ENCODE results near the gene CAV2.
A peak's percentile ranks its signal among the peaks of the same experiment; 100 is the strongest.

CAV2 gene, protein sequence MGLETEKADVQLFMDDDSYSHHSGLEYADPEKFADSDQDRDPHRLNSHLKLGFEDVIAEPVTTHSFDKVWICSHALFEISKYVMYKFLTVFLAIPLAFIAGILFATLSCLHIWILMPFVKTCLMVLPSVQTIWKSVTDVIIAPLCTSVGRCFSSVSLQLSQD

DNA sequence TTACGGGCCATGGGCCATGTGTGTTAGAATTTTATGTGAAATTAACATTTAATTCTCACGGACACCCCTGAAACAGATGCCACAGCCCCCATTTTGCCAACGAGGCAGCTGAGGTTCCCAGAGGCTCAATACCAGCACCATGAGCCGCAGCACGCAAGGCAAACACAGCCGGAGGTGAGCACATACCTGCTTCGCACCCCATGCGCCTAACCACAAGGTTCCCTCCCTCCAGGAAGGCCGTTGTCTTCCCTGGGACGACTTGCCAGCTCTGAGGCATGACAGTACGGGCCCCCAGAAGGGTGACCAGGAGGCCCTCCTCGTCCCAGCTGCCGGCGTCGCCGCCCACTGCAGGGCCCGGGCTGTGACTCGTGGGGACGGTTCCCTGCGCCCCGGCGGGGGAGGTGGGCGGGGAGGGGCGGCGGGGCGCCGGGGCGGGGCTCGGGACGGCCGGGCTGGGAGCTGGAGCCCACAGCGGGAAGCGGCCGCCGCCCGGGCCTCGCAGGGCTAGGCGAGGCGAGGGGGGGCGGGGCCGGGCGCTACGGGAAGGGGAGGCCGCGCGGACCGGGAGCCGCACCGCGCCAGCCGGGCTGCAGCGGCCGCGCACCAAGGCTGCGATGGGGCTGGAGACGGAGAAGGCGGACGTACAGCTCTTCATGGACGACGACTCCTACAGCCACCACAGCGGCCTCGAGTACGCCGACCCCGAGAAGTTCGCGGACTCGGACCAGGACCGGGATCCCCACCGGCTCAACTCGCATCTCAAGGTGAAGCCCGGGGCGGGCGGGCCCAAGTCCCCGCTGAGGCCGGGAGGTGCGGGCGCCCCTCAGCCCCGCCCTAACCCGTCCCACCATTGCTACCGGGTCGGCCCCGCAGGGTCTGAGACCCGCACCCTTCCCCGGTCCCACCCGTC is at the start of gene CAV2:
Gene CAV2, plus strand, starts transcription at position 571 of the 910 bp plus-strand sequence. Its CDS starts 44 bp downstream, at position 615.
- H3K4me3 ChIP-seq (replicated peaks; ENCODE audit: low read depth, low read length): peak within 1 kb of the TSS; percentile 67
- TF ChIP-seq, protein P1, sequence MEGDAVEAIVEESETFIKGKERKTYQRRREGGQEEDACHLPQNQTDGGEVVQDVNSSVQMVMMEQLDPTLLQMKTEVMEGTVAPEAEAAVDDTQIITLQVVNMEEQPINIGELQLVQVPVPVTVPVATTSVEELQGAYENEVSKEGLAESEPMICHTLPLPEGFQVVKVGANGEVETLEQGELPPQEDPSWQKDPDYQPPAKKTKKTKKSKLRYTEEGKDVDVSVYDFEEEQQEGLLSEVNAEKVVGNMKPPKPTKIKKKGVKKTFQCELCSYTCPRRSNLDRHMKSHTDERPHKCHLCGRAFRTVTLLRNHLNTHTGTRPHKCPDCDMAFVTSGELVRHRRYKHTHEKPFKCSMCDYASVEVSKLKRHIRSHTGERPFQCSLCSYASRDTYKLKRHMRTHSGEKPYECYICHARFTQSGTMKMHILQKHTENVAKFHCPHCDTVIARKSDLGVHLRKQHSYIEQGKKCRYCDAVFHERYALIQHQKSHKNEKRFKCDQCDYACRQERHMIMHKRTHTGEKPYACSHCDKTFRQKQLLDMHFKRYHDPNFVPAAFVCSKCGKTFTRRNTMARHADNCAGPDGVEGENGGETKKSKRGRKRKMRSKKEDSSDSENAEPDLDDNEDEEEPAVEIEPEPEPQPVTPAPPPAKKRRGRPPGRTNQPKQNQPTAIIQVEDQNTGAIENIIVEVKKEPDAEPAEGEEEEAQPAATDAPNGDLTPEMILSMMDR (IDR thresholded peaks at IDR 0.05; ENCODE audit: low read length, missing control alignments): no peak
- peak; percentile 53 for DNase-seq (ENCODE audit: low read depth)

DNA sequence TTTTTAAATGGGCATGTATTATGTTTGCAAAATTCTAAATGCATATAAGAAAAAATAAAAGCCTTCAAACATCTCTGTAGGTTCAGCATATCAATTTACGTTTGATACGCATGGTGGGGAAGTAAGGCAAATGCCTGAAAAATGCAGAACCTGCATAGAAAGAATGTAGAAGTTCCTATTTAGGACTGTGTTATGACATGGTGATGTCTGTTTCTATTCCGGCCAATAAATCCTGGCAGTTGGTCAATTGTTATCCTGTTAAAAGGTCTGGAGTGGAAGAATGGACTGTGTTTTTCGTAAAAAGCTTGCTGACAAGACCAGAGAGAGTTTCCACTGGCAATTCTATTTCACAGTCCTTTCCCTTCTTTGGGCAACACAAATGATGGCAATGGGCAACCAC is 49.6 kb upstream of the CAV2 start:
- H3K4me3 ChIP-seq (replicated peaks; ENCODE audit: low read depth, low read length): no peak overlapping the region
- TF ChIP-seq, protein P1 (IDR thresholded peaks at IDR 0.05; ENCODE audit: low read length, missing control alignments): no peak
- peak; percentile 77 for DNase-seq (ENCODE audit: low read depth)

DNA sequence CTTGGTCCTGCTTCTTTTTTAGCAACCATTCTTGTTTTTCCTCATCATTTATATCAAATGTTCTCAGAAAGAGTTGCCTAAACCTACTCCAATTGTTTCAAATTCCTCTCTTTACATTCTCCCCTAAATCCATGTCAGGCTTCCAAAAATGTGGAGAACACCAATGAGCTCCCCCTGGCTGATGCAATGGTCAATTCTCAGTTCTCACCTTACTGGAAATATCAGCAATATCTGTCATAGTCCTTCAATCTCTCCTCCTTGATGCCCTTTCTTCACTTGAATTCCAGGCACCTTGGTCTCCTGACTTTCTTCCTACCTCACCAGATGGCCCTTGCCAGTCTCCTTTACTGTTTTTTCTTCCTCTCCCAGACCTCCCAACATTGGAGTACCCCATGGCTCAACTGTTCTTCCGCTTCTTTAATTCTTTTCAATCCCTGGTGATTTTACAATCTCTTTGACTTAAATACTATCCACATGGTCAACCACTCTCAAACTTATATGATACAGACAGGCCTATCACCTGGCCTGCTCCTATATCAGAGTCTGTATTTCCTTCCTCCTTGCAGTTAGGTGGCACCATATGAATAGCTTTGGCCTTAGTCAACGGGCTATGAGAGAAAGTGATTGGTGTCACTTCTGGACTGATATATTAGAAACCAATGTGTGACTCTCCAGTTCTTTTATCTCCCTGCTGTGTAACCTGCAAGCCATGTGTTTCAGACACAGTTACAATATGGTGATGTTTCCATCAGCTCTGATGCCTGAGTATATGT is 47.4 kb upstream of the CAV2 start:
- DNase-seq (ENCODE audit: low read depth): no peak
- TF ChIP-seq, protein P1 (IDR thresholded peaks at IDR 0.05; ENCODE audit: low read length, missing control alignments): no peak
- H3K4me3 ChIP-seq (replicated peaks; ENCODE audit: low read depth, low read length): no peak overlapping the region

DNA sequence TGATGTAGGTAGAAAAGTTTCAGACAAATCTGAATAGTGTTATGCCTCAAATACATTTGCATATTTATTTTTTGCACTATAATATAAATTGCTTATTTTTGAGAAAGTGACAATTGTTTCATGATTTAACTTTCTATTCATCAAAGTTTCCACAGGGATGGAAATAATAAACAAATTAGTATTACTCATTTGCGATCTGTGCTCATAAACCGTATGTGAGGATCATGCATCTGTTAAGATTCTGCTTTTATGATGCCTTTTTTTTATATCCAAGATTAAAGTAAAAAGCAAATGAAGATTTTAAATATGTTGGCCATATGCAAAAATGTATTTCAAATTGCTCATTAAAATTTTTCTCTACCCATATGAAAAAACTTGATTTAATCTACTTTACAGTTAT is 45.2 kb upstream of the CAV2 start:
- DNase-seq (ENCODE audit: low read depth): no peak
- TF ChIP-seq, protein P1 (IDR thresholded peaks at IDR 0.05; ENCODE audit: low read length, missing control alignments): no peak
- H3K4me3 ChIP-seq (replicated peaks; ENCODE audit: low read depth, low read length): no peak overlapping the region

DNA sequence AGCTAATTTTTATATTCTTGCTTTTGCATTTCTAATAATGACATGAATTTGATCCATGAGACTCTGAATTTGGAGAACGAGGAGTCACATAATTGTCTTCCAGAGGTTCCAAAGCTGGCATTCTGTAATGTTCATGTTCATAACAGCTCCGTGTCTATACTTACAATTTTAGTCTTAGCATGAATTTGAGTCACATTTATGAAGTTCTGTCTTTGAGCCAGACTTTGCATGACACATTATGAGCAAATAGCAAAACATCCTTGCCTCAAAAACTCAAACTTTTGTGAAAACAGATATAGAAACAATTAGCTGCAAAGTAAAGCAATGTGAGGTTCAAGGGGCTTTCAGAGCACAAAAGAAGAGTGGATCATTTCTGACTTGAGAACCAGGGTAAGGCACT is 44.5 kb upstream of the CAV2 start:
- no peak overlapping the region for H3K4me3 ChIP-seq (replicated peaks; ENCODE audit: low read depth, low read length)
- TF ChIP-seq, protein P1 (IDR thresholded peaks at IDR 0.05; ENCODE audit: low read length, missing control alignments): no peak
- DNase-seq (ENCODE audit: low read depth): peak; percentile 47

DNA sequence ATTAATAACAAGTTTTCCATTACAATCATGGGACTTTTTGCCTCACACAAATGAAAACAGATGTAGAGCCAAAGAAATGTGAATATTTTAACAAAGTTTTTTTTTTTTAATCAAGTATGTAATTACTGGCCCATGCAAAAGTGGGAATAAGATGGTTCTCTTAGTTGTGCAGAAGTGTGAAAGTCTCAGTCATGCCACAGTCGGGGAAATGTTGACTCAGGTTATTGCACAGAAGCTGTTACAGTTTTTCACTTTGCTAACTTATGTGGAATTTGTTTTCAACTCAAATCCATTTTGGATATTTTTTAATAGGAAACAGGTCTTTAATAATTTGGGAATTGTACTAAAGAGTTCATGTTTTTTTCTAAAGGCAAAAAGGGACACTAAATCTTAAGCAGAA is 44.0 kb upstream of the CAV2 start:
- DNase-seq (ENCODE audit: low read depth): no peak
- no peak overlapping the region for H3K4me3 ChIP-seq (replicated peaks; ENCODE audit: low read depth, low read length)
- TF ChIP-seq, protein P1 (IDR thresholded peaks at IDR 0.05; ENCODE audit: low read length, missing control alignments): no peak

All from fibroblast of pulmonary artery (primary cell).